ENCODE measurements around the gene ZNF48. TPM values are rescaled to one million over a fixed set of nuclear protein-coding genes. Genes with fewer than 3 reads are reported as not detected.

ZNF48 gene
- total and polyA plus RNA-seq, 2 donors (not counting 1 experiment from before 2014, with no cell fraction given), result 8.4 to 13.3 TPM

DNA sequence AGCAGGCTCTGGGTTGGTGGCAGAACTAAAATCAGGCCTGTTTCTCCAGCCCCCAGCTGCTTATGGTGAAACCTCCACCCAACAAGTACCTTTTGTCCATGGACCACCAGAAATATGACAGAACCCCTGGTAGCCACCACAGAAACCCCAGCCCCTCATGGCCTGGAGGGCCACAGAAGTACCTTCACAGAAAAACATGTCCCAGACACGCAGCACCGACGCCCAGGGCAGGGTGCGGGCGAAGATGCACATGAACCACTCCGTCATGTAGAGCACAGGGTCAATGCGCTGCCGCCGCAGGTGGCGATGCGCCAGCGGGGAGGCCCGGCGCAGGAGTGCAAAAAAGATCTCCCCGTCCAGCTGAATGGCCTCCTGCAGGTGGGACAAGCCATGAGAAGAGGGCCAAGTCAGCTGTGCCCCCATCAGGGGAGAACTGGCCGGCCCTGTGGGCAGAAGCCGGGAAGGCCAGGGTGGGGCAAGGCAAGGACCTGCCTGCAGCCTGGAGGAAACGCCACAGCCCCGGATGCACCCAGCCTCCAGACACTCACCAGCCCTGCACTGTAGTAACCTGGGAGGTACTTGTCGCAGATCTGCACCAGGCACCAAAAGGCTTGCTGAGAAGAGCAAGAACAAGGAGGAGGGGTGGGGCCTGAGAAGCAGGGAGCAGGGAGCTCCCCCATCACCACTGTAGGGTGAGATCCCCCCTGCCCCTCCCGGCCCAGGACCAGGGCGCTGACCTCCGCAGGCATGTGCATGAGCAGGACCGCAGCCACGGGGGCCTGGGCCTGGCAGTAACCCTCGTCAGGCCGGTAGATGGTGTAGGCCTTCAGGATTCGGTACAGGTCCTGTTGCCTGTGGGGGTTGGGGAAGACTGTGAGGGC, 36.0 kb upstream of the ZNF48 start:
- Mint-ChIP-seq H3K4me3 (no peak overlapping the region), H3K27me3 (no peaks in the 10 kb centered on the region), H3K4me1 (peaks cover 16% of the 10 kb centered on the region), H3K27ac (no peak overlapping the region), H3K9me3 (ENCODE audit: insufficient read depth) (no peaks in the 10 kb centered on the region)
- peaks cover 42% of the 10 kb centered on the region for H3K79me2 ChIP-seq (ENCODE audit: control insufficient read depth, insufficient read depth, low read length)
- H3K4me2 ChIP-seq (replicated peaks; ENCODE audit: low read depth, low read length, poor library complexity, severe bottlenecking), result no peak overlapping the region
- TF ChIP-seq EZH2 (IDR thresholded peaks at IDR 0.05; ENCODE audit: borderline replicate concordance, insufficient read depth, low read depth, low read length, poor library complexity, severe bottlenecking), result no peak
- TF ChIP-seq, protein P1, sequence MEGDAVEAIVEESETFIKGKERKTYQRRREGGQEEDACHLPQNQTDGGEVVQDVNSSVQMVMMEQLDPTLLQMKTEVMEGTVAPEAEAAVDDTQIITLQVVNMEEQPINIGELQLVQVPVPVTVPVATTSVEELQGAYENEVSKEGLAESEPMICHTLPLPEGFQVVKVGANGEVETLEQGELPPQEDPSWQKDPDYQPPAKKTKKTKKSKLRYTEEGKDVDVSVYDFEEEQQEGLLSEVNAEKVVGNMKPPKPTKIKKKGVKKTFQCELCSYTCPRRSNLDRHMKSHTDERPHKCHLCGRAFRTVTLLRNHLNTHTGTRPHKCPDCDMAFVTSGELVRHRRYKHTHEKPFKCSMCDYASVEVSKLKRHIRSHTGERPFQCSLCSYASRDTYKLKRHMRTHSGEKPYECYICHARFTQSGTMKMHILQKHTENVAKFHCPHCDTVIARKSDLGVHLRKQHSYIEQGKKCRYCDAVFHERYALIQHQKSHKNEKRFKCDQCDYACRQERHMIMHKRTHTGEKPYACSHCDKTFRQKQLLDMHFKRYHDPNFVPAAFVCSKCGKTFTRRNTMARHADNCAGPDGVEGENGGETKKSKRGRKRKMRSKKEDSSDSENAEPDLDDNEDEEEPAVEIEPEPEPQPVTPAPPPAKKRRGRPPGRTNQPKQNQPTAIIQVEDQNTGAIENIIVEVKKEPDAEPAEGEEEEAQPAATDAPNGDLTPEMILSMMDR (IDR thresholded peaks at IDR 0.05), result no peak
- no peak overlapping the region for H3K9ac ChIP-seq (ENCODE audit: low read length)
- CTCF ChIA-PET, result interaction anchor here (0.6 kb wide), 2 partner anchors 10 to 526 kb away, joined by 4 to 6 read pairs; no protein-coding TSS in a partner anchor
- H3K4me3 ChIP-seq (ENCODE audit: control extremely low read depth in 1 of 5, extremely low read depth in 1 of 5, insufficient read depth in 1 of 5, low read depth in 2 of 5, low read length in 4 of 5), result no peak overlapping the region
- 97% methylated on average over 26 of the region's 28 CpGs for WGBS (ENCODE audit: insufficient coverage)
- H3K27me3 ChIP-seq (replicated peaks in 1 of 4; ENCODE audit: control extremely low read depth in 1 of 4, control insufficient read depth in 3 of 4, insufficient read depth in 4 of 4, low read length in 3 of 4), result no peaks in the 10 kb centered on the region
- ATAC-seq (ENCODE audit: low read depth) (no peak), DNase-seq (peak; percentile 6)
- no peaks in the 10 kb centered on the region for H3K9me3 ChIP-seq (ENCODE audit: control extremely low read depth in 1 of 3, control insufficient read depth in 2 of 3, insufficient read depth in 1 of 3, low read length in 2 of 3)
- POLR2A ChIA-PET, result no interaction called here
- no peak overlapping the region for H3K27ac ChIP-seq (ENCODE audit: low read length in 2 of 2)
- H3K36me3 ChIP-seq (replicated peaks in 1 of 2; ENCODE audit: control extremely low read depth in 1 of 2, control insufficient read depth in 1 of 2, extremely low read depth in 1 of 2, insufficient read depth in 2 of 2, low read length in 1 of 2), result peaks cover 0 to 43% of the 10 kb centered on the region in 2 experiments
- H2AFZ ChIP-seq (ENCODE audit: insufficient read depth, low read depth, low read length, poor library complexity, severe bottlenecking), result no peak overlapping the region
- intact Hi-C loops (cut with micrococcal nuclease), result no loop called here
- peaks cover 12 to 18% of the 10 kb centered on the region in 2 donors for H3K4me1 ChIP-seq (ENCODE audit: control insufficient read depth in 2 of 2, insufficient read depth in 2 of 2, low read length in 2 of 2)
- H4K20me1 ChIP-seq (ENCODE audit: control insufficient read depth, insufficient read depth, low read length, poor library complexity, severe bottlenecking), result peaks cover 4% of the 10 kb centered on the region

DNA sequence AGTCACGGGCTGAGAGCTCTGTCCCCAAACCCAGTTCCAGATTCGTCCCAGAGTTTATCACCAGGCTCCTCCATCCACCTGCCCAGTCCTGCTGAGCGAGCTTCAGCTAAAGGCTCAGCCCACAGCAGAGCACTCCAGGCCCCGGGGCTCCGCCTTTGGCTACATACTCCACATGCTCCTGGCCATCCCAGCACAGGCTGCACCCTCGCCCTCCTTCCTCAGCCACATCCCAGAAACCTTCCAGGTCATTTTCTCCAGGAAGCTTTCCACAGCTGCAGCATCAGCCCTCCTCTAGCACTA, 35.4 kb upstream of the ZNF48 start:
- no peak for TF ChIP-seq EZH2 (IDR thresholded peaks at IDR 0.05; ENCODE audit: borderline replicate concordance, insufficient read depth, low read depth, low read length, poor library complexity, severe bottlenecking)
- TF ChIP-seq, protein P1 (IDR thresholded peaks at IDR 0.05), result no peak
- no peaks in the 10 kb centered on the region for H3K9me3 Mint-ChIP-seq (ENCODE audit: insufficient read depth)
- H3K9ac ChIP-seq (ENCODE audit: low read length), result no peak overlapping the region
- ATAC-seq (ENCODE audit: low read depth), result no peak
- H3K4me1 ChIP-seq (ENCODE audit: control insufficient read depth in 2 of 2, insufficient read depth in 2 of 2, low read length in 2 of 2), result peaks cover 8 to 13% of the 10 kb centered on the region in 2 donors
- DNase-seq, result peak; percentile 3
- no peak overlapping the region for H3K27ac ChIP-seq (ENCODE audit: low read length in 2 of 2)
- POLR2A ChIA-PET, result no interaction called here
- intact Hi-C loops (cut with micrococcal nuclease), result no loop called here
- no peak overlapping the region for H3K27ac Mint-ChIP-seq
- WGBS (ENCODE audit: insufficient coverage), result 100% methylated on average over 5 of the region's 6 CpGs
- peaks cover 12% of the 10 kb centered on the region for H3K4me1 Mint-ChIP-seq
- peaks cover 0 to 48% of the 10 kb centered on the region in 2 experiments for H3K36me3 ChIP-seq (replicated peaks in 1 of 2; ENCODE audit: control extremely low read depth in 1 of 2, control insufficient read depth in 1 of 2, extremely low read depth in 1 of 2, insufficient read depth in 2 of 2, low read length in 1 of 2)
- H2AFZ ChIP-seq (ENCODE audit: insufficient read depth, low read depth, low read length, poor library complexity, severe bottlenecking), result no peak overlapping the region
- peaks cover 42% of the 10 kb centered on the region for H3K79me2 ChIP-seq (ENCODE audit: control insufficient read depth, insufficient read depth, low read length)
- H3K27me3 Mint-ChIP-seq, result no peaks in the 10 kb centered on the region
- no peak overlapping the region for H3K4me3 Mint-ChIP-seq
- CTCF ChIA-PET, result interaction anchor here (0.6 kb wide), 1 partner anchor 527 kb away, joined by 6 read pairs; no protein-coding TSS in a partner anchor
- H3K4me3 ChIP-seq (ENCODE audit: control extremely low read depth in 1 of 5, extremely low read depth in 1 of 5, insufficient read depth in 1 of 5, low read depth in 2 of 5, low read length in 4 of 5), result no peak overlapping the region
- H4K20me1 ChIP-seq (ENCODE audit: control insufficient read depth, insufficient read depth, low read length, poor library complexity, severe bottlenecking), result peaks cover 5% of the 10 kb centered on the region
- H3K4me2 ChIP-seq (replicated peaks; ENCODE audit: low read depth, low read length, poor library complexity, severe bottlenecking), result no peak overlapping the region
- H3K27me3 ChIP-seq (replicated peaks in 1 of 4; ENCODE audit: control extremely low read depth in 1 of 4, control insufficient read depth in 3 of 4, insufficient read depth in 4 of 4, low read length in 3 of 4), result no peaks in the 10 kb centered on the region
- no peaks in the 10 kb centered on the region for H3K9me3 ChIP-seq (ENCODE audit: control extremely low read depth in 1 of 3, control insufficient read depth in 2 of 3, insufficient read depth in 1 of 3, low read length in 2 of 3)
